BLaER1 treated with 17β-estradiol and CSF1 and Interleukin-3, amounts not matched to agents 10 nM and 100 nM (cell line): ENCODE results near the gene OSBPL2.
A peak's percentile ranks its signal among the peaks of the same experiment; 100 is the strongest.

Experiments used
- H3K27ac ChIP-seq, 11 experiments: shearing (Covaris generic); formaldehyde crosslinking; 2 replicates each; pipeline ENCODE4 v1.8.1; 2022
- H3K27me3 ChIP-seq, 11 experiments: shearing (Covaris generic); formaldehyde crosslinking; 2 replicates each; pipeline ENCODE4 v1.8.1; 2022
- H3K36me3 ChIP-seq, 11 experiments: shearing (Covaris generic); formaldehyde crosslinking; 2 replicates each; pipeline ENCODE4 v1.8.1; 2022
- H3K4me1 ChIP-seq, 10 experiments: shearing (Covaris generic); formaldehyde crosslinking; 2 replicates each; pipeline ENCODE4 v1.8.1; 2022
- H3K4me2 ChIP-seq, 11 experiments: shearing (Covaris generic); formaldehyde crosslinking; 2 replicates each; pipeline ENCODE4 v1.8.1; 2022
- H3K4me3 ChIP-seq, 10 experiments: shearing (Covaris generic); formaldehyde crosslinking; 2 replicates each; pipeline ENCODE4 v1.8.1; 2022
- H3K9ac ChIP-seq, 11 experiments: shearing (Covaris generic); formaldehyde crosslinking; 2 replicates each; pipeline ENCODE4 v1.8.1; 2022
- H3K9me3 ChIP-seq, 11 experiments: shearing (Covaris generic); formaldehyde crosslinking; replicated peaks in 1 of 11; 2 replicates each; pipeline ENCODE4 v1.8.1; 2022
- H4K20me1 ChIP-seq, 11 experiments: shearing (Covaris generic); formaldehyde crosslinking; 2 replicates each; pipeline ENCODE4 v1.8.1; 2022
- Cebpa-rat ChIP-seq, 11 experiments: shearing (Covaris generic); IDR thresholded peaks; 2 replicates each; pipeline ENCODE4 v1.8.1; 2022

The OSBPL2 gene

DNA sequence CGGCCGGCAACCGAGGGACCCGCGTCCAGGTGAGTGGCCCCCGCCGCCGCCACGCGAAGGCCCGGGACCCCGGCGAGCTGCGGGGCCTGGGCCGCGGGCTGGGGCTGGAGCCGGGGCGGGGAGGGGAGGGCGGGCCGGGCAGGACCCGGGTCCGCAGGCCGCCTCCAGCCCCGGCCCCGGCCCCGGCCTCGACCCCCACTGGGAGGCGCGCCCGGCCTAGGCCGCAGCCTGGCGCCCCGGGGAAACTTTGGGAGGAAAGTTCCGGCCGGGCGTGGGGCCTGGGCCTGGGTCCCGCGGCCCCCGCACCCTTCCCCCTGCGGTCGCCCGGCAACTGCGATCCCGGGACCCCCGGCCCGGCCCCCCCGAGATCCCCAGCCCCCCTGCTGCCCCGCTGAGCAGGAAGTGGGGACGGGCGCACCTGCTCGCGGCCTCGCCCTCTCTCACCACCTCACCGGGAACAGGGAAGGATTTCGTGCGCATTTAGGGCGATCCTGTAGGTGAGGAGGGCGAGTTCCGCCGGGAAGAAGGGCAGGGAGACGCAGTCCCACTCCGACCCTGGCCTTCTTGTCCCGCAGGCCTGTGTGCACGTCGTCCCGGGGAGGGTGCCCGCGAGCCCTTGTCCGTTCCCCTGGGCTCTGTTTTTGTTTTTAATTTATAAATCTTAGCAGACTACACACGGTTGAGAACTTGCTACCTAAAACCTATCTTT is 402 bp downstream of the OSBPL2 start:
- peak overlapping the region; percentile 17 to 69 (median 51); a peak in 15 of 22 replicates for H3K27ac ChIP-seq
- H3K9me3 ChIP-seq = peaks cover 0 to 4% (median 3%) of the 10 kb centered on the region in 11 experiments; a peak in 7 of 22 replicates
- TF ChIP-seq Cebpa-rat (IDR thresholded peaks at IDR 0.05) = no peak
- peak overlapping the region; percentile 58 to 77 (median 69) for H3K4me3 ChIP-seq
- peak overlapping the region; percentile 61 to 86 (median 76) for H3K9ac ChIP-seq
- H3K36me3 ChIP-seq = peaks cover 0 to 30% (median 12%) of the 10 kb centered on the region in 11 experiments; a peak in 12 of 22 replicates
- peaks cover 0 to under 1% (median 0%) of the 10 kb centered on the region in 11 experiments; a peak in 1 of 22 replicates for H3K27me3 ChIP-seq
- peak overlapping the region; percentile 79 to 97 (median 93) for H3K4me2 ChIP-seq
- peaks cover 39 to 59% (median 46%) of the 10 kb centered on the region in 11 experiments for H4K20me1 ChIP-seq
- peaks cover 28 to 58% (median 51%) of the 10 kb centered on the region in 10 experiments for H3K4me1 ChIP-seq

GRCh38 chr20:62239278-62239879 is 1.1 kb downstream of the OSBPL2 start:
- Histone ChIP-seq H3K4me2 (peak overlapping the region; percentile 79 to 97 (median 93)), H3K27me3 (peaks cover 0 to 7% (median 0%) of the 10 kb centered on the region in 11 experiments; a peak in 2 of 22 replicates), H3K9me3 (no peaks in the 10 kb centered on the region), H3K27ac (peak overlapping the region in 7 of 11 experiments; percentile 34 to 67 (median 52); a peak in 5 of 22 replicates), H3K4me3 (peak overlapping the region; percentile 58 to 77 (median 69)), H3K9ac (peak overlapping the region; percentile 61 to 86 (median 76); a peak in 21 of 22 replicates), H3K4me1 (peaks cover 34 to 62% (median 55%) of the 10 kb centered on the region in 10 experiments), H4K20me1 (peaks cover 46 to 66% (median 53%) of the 10 kb centered on the region in 11 experiments), H3K36me3 (peaks cover 0 to 37% (median 12%) of the 10 kb centered on the region in 11 experiments; a peak in 12 of 22 replicates)
- no peak for TF ChIP-seq Cebpa-rat (IDR thresholded peaks at IDR 0.05)

- H4K20me1 ChIP-seq = peaks cover 53 to 74% (median 61%) of the 10 kb centered on the region in 11 experiments
Measured at GRCh38 chr20:62240020-62240685, 1.8 kb downstream of the OSBPL2 start.

GRCh38 chr20:62241506-62241905 is 3.2 kb downstream of the OSBPL2 start:
- H3K4me3 ChIP-seq = no peak overlapping the region
- H3K27me3 ChIP-seq = peaks cover 0 to 24% (median 5%) of the 10 kb centered on the region in 11 experiments; a peak in 7 of 22 replicates
- H3K27ac ChIP-seq = no peak overlapping the region
- peaks cover 42 to 61% (median 54%) of the 10 kb centered on the region in 10 experiments for H3K4me1 ChIP-seq
- peak overlapping the region in 1 of 11 experiments; percentile 17; a peak in 1 of 22 replicates for H3K4me2 ChIP-seq
- no peak for TF ChIP-seq Cebpa-rat (IDR thresholded peaks at IDR 0.05)
- no peaks in the 10 kb centered on the region for H3K9me3 ChIP-seq
- H4K20me1 ChIP-seq = peaks cover 67 to 85% (median 74%) of the 10 kb centered on the region in 11 experiments
- H3K36me3 ChIP-seq = peaks cover 0 to 55% (median 12%) of the 10 kb centered on the region in 11 experiments; a peak in 13 of 22 replicates
- H3K9ac ChIP-seq = no peak overlapping the region

More at GRCh38 chr20:62240020-62240685, 1.8 kb downstream of the OSBPL2 start:
- Histone ChIP-seq H3K4me3 (peak overlapping the region in 1 of 10 experiments; percentile 77; a peak in 1 of 20 replicates), H3K4me1 (peaks cover 40 to 62% (median 55%) of the 10 kb centered on the region in 10 experiments), H3K27me3 (peaks cover 0 to 13% (median 0%) of the 10 kb centered on the region in 11 experiments; a peak in 3 of 22 replicates), H3K9ac (peak overlapping the region in 2 of 11 experiments; percentile 75 to 86; a peak in 2 of 22 replicates), H3K36me3 (peaks cover 0 to 44% (median 12%) of the 10 kb centered on the region in 11 experiments; a peak in 13 of 22 replicates), H3K27ac (no peak overlapping the region), H3K4me2 (peak overlapping the region; percentile 79 to 97 (median 93); a peak in 18 of 22 replicates), H3K9me3 (no peaks in the 10 kb centered on the region)
- no peak for TF ChIP-seq Cebpa-rat (IDR thresholded peaks at IDR 0.05)

GRCh38 chr20:62242176-62242575 is 3.9 kb downstream of the OSBPL2 start:
- no peak overlapping the region for H3K4me3 ChIP-seq
- H3K36me3 ChIP-seq = peaks cover 0 to 55% (median 12%) of the 10 kb centered on the region in 11 experiments; a peak in 13 of 22 replicates
- H3K9ac ChIP-seq = no peak overlapping the region
- no peak overlapping the region for H3K4me2 ChIP-seq
- peaks cover 0 to 31% (median 5%) of the 10 kb centered on the region in 11 experiments; a peak in 8 of 22 replicates for H3K27me3 ChIP-seq
- H3K27ac ChIP-seq = no peak overlapping the region
- H3K9me3 ChIP-seq = no peaks in the 10 kb centered on the region
- no peak for TF ChIP-seq Cebpa-rat (IDR thresholded peaks at IDR 0.05)
- peaks cover 74 to 88% (median 81%) of the 10 kb centered on the region in 11 experiments for H4K20me1 ChIP-seq
- peaks cover 49 to 61% (median 58%) of the 10 kb centered on the region in 10 experiments for H3K4me1 ChIP-seq

DNA sequence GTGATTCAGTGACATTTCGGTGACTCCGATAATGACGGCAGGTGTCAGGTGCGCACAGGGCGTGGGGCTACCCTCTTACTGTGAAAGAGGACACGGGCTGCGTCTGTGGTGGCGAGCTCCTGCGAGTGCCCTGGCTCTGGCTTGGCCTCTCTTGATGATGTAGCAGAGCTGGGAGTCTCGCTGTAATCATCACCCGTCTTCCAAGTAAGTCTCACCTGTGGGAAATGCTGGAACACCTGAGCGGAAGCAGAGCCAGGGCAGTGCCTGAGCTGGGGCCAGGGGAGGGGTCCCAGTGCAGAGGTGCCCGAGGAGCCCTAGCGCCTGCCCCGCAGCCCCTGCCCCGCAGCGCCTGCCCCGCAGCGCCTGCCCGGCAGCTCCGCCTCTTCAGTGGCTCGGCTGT is 4.8 kb downstream of the OSBPL2 start:
- no peak for TF ChIP-seq Cebpa-rat (IDR thresholded peaks at IDR 0.05)
- Histone ChIP-seq H3K9me3 (no peaks in the 10 kb centered on the region), H3K27ac (no peak overlapping the region), H3K36me3 (peaks cover 0 to 55% (median 12%) of the 10 kb centered on the region in 11 experiments; a peak in 13 of 22 replicates), H3K4me3 (no peak overlapping the region), H4K20me1 (peaks cover 83 to 93% (median 90%) of the 10 kb centered on the region in 11 experiments), H3K4me2 (peak overlapping the region in 2 of 11 experiments; percentile 14 to 88; a peak in 2 of 22 replicates), H3K9ac (no peak overlapping the region), H3K4me1 (peaks cover 49 to 61% (median 59%) of the 10 kb centered on the region in 10 experiments), H3K27me3 (peaks cover 0 to 34% (median 7%) of the 10 kb centered on the region in 11 experiments; a peak in 8 of 22 replicates)

- Histone ChIP-seq H3K9ac (peak overlapping the region in 1 of 11 experiments; percentile 8; a peak in 1 of 22 replicates), H3K27me3 (peaks cover 0 to 34% (median 7%) of the 10 kb centered on the region in 11 experiments; a peak in 8 of 22 replicates), H3K9me3 (no peaks in the 10 kb centered on the region), H3K36me3 (peaks cover 0 to 55% (median 12%) of the 10 kb centered on the region in 11 experiments; a peak in 13 of 22 replicates), H3K4me2 (peak overlapping the region; percentile 72 to 88 (median 80)), H3K4me3 (no peak overlapping the region), H4K20me1 (peaks cover 92 to 100% (median 99%) of the 10 kb centered on the region in 11 experiments), H3K4me1 (peaks cover 53 to 68% (median 65%) of the 10 kb centered on the region in 10 experiments), H3K27ac (no peak overlapping the region)
- TF ChIP-seq Cebpa-rat (IDR thresholded peaks at IDR 0.05) = no peak
Measured at GRCh38 chr20:62243906-62244515, 5.7 kb downstream of the OSBPL2 start.
